HG02642 (cell line): ENCODE measurements around the gene EPC1.

Experiments used
- ATAC-seq: cut with Tn5 transposase; IDR thresholded peaks from one replicate; pipeline ENCODE4 v1.9.1; 2021; ENCODE audit warnings: mild to moderate bottlenecking; ENCODE audit not compliant: unreplicated experiment, poor library complexity

EPC1 gene

DNA sequence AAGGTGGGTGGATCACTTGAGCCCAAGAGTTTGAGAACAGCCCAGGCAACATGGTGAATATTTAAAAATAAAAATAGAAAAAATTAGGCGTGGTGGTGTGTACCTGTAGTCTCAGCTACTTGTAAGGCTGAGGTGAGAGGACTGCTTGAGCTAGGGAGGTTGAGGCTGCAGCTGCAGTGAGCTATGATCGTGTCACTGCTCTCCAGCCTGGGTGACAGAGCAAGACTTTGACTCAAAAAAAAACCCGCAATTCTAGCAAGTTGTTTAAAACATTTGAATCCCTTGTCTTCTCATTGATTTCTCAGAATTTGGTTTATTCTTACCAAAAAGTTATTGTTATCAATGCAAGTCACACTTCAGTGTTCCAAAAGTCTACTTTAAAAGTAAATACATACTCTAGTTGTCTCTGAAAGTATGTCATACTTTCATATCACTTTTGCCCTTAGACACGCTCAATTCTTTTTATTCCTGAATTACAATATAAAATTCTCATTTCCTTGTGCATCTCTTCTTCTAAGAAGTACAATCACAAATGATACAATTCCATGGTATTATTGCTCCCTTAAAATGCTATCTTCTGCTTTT, 6.3 kb downstream of the EPC1 start:
- ATAC-seq, result no peak

DNA sequence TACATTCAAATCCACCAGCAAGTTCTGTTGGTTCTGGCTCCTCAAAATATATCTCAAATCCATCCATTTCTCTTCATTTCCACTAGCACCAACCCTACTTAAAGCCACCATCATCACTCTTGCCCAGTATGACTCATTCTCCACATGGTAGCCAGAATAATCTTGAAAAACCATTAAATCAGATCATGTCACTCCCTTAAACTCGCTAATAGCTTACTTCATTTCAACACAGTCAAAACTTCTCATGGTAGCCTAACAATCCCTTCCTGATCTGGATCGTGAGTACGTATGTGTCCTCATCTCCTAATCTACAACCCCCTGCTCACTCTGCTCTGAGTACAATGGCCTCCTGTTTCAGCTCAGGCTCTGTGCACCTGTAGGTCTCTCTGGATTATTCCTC, 8.7 kb downstream of the EPC1 start:
- no peak for ATAC-seq

DNA sequence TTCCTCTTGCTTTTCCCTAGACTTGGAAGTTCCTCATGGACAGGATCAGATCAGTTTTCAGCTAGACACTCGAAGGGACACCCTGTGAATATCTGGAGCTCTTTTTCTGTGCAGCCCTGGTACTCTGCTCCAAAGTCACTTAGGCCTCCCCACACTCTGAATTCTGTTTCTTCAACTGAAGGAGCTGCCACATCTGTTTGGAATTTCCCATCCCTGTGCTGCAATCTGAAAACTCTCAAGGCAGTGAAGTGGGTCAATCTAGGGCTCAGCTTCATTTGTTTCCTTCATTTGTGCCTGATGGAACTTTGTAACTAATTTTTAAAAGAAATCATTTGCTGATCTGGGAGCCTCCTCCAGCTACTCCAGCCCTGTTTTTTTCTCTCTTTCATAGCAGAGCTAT, 9.6 kb downstream of the EPC1 start:
- ATAC-seq, result no peak

DNA sequence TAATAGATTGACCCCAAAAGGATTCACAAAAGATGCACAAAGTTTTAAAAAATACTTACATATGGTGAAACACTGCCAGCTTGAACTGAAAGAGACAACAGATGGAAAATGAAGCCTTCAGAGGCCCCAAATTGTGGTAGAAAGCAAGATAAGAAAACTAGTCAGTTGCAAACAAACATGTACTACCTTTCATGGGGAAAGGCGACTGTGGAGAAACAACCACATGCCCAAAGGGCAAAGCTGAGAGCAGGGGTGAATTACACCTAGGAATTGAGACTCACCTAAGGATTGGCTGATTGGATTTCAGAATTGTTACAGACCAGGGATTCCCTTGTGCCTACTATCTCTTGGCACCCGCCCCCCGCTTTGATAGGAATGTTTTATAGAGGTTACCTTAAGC, 13.1 kb downstream of the EPC1 start:
- ATAC-seq, result no peak

DNA sequence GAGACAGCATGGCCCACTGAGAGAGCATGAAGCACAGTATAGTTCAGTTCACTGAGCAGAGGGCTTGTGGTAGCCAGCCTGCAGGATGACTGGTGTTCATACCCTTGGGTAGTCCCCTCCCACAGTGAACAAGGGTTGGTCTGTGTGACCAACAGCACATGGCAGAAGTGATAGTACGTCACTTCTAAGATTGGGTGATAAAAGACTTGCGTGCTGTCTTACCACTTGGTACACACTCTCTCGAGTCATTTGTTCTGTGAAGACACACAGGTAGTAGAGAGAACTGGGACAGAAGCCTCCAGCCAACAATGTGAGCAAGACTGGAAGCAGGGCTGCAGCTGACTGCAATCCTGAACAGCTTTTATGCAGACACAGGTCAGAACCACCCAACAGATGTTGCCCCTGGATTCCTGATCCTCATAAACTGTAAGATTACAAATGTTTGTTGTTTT, 14.6 kb downstream of the EPC1 start:
- peak; percentile 98 for ATAC-seq

DNA sequence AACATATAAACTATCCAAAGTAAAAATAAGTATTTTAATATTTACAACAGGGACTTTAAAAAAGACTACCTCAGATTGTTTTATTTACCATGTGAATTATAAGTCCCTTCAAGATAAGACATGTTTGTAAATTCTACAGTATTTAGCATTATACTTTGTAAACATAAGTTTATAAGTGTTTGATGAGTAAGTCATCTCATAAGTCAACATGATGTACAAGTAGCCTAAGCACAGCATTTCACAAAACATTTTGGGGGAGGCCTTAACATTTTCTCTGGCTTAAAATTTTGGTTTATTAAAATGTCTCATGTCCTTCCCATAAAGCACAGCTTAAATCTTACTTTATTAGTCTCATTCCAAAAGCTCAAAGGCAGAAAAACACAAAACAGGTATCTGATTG, 15.4 kb downstream of the EPC1 start:
- no peak for ATAC-seq

DNA sequence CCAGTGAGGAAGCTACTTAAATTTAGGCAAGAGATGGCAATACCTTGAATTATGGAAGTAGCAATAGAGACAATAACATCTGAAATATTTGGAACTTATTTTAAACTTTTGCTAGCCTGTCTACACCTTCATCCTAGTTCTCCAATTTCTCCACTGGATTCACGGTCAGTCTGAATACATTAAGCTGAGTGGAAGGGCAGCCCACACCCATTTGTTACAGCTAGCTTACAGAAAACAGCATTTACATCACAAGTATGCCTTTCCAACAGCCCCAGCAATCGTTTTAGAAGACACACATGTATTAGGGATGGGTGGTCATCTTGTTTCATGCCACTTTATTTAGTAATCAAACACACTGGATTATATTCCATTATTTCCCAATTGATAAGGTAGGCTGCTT, 16.7 kb downstream of the EPC1 start:
- ATAC-seq, result no peak

DNA sequence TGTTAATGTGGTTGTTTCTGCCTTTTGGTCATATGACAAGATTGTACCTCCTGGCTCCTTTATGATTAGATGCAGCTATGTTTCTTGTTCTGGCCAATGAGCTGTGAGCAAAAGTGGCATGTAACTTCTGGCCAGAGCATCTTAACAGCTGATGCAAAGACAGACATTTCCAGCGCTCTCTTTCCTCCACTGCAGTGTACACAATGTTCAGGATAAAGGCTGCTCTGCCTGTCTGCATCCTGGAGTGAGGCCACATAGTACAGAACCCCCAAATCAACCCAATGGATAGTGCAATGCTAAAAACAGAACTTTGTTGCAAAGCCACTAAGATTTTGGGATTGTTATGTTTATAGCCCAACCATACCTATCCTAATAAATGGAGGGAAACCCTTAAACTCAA, 17.9 kb downstream of the EPC1 start:
- ATAC-seq, result no peak

DNA sequence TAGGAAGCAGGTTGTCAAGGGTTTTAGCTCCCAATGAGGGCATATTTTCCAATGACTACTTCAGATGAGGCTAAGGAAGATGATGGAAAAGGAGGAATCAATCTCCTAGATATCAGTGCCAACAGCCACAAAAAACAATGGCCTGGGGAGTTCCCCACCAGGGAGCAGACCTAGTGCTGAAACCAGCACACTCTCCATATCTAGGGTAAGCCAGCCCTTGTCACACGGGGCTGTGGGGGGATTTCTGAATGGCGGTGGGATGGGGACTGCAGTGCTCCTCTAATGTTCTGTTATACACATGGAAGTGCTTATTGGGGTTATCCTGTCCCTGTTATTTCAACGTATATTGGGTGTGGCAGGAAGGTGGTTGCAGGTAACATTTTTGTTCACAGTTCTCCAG, 18.5 kb downstream of the EPC1 start:
- ATAC-seq, result no peak

DNA sequence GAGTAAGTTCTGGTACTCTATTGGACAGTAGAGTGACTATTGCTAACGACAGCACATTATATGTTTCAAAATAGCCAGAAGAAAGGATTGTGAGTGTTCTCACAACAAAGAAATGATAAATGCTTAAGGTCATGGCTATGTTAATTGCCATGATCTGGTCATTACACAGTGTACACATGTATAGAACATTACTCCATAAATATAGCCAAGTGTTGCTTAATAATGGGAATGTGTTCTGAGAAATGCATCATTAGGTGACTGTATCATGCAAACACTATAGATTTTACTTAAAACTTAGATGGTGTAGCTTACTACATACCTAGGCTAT, 19.6 kb downstream of the EPC1 start:
- no peak for ATAC-seq

DNA sequence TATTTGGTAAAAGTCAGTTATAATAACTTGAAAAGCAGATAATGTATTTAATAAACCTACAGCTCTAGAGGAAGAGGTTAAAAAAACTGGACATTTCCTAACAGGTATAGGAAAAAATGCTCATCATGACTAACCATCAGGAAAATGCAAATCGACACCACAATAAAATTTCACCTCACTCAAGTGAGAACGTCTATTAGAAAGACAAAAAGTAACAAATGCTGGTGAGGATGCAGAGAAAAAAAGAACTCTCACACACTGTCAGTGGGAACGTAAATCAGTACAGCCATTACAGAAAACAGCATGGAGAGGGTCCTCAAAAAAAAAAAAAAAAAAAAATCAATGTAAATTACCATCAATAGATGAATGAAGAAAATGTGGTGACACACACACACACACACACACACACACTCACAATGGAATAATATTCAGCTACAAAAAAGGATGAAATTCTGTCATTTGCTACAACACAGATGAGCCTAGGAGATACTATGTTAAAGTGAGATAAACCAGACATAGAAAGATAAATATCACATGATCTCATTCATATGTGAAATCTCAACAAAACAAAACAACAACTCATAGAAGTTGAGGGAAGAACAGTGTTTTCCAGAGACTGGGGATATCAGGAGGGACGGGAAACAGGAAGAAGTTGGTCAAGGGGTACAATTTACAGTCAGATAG, 20.1 kb downstream of the EPC1 start:
- ATAC-seq, result no peak

DNA sequence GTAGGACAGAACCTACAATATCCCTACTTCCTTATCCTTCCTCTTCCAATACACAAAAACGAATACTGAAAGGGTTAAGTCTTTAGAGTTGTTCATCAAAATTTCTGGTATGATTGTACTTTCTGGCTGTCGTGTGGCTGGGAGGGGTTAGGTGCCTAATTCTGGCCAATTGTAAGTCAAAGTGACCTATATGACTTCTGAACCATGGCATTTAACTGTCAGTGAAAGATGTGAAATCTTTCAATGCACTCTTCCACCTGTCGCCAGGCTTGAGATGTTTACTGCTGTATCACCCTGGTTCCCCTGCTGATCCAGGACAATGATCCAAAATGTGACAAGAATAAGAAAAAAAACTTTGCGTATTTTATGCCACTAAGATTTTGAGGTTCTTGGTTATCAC, 20.8 kb downstream of the EPC1 start:
- ATAC-seq, result peak; percentile 58

DNA sequence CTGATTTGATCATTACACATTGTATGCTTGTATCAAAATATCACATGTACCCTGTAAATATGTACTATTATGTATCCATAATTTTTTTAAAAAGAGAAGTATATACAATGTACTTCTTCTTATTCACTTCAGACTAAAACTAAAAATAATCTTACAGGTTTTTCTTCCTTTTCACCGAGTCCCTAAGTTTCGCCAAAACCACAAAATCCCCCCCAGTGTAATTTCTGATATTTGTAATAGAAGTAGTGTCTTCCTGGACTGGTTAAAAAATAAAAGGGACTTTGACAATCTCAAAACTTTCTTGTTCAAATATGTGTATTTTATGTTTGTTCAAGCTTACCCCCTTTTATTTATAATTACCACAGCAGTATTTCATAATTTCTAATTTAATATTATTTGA, 23.9 kb downstream of the EPC1 start:
- no peak for ATAC-seq

DNA sequence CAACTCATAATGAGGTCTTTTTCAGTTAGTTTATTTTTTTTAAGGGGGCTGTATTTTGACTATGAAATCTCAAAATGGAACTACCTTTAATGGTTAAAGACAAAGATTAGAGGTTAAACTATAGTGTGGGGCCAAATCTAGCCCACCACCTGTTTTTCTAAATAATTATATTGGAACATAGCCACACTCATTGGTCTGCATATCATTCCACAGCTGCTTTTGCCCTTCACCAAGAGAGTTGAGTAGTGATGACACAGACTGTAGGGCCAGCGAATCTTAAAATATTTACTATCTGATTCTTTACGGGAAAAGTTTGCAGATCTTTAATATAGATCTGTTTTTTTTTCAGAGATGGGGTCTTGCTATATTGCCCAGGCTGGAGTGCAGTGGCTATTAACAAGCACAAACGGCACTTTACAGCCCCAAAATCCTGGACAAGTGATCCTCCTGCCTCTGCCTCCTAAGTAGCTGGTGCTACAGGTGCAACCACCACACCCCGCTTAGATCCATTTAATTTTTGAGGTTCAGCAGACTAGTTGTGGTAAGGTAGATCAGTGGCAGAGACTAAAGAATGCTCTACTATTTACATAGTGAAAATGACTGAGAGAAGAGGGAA, 25.8 kb downstream of the EPC1 start:
- no peak for ATAC-seq

DNA sequence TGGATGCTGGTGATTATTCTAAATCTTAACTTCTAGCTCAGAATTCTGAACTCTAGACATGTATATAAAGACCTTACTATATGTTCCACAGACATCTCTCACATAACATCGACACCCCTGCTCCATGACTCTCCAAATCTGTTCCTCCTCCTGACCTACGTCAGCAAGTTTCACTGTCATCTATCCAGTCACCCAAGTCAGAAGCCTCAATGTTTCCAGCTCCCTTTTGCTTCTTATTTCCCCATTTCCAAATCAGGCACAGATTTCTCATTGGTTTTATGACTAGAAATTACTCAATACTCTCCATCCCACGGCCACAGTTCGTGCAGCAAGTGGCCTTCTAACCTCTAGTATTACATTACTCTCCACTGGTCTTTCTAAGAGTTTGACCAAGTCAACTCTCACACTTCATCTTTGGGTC, 28.5 kb downstream of the EPC1 start:
- peak; percentile 47 for ATAC-seq

DNA sequence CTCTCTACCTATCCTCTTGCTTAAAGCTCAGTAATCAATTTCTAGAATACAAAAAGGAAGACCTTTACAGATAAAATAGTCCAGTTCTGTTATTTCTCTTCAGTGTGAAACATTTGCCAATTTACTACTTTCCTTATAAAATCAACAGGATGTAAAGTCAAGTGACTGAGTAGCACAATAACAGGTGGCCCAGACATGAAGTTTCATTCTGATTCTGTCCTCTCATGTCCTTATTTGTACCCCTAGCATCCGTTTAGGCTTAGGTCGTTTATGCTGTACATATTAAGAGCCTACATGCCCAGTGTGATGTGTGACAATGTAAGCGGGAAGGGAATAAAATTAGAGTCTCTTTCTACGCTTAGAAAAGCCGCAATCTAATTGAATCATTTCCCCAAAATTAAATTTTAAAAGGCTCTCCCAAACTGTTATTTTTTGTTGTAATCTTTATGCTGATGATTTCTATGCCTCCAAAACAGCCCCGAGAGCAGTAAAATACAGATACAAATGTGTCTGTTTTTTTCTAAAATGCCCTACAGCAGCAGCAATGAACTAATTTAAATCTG, 29.1 kb downstream of the EPC1 start:
- ATAC-seq, result peak; percentile 94

DNA sequence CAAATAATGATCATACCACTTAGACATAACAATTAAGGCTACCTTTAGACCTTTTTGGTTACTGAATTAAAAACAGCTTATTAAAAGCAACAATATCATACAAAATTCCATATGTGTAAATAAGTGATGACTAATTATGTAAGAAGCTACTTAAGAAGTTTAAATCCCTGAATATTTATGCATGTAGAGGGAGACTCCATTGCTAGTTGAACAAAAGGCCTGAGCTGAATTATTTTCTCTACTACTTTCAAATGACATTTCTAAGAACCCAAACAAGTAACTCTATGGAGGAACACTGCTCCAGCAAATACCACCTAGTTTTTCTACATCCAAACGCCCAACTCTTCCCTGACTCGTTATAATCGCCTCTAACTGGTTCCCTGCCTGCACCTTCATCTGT, 31.5 kb downstream of the EPC1 start:
- ATAC-seq, result no peak

DNA sequence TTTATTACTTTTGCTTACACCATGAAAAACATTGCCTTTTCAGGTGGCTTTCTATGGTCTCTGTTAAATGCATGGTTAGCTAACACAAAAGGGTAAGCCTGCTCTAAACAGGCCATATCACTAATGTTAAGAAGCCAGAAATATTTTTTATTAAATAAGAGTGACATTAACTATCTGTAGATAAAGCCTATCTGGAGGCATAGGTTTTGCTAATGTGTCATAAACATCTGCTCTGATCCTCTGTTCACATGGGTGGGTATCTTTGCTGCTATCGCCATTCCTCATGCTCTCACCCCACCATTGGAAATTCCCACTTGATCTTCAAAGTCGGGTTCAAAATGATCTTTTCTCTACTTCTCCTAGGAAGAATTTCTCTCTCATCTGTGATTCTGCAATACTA, 32.4 kb downstream of the EPC1 start:
- no peak for ATAC-seq

DNA sequence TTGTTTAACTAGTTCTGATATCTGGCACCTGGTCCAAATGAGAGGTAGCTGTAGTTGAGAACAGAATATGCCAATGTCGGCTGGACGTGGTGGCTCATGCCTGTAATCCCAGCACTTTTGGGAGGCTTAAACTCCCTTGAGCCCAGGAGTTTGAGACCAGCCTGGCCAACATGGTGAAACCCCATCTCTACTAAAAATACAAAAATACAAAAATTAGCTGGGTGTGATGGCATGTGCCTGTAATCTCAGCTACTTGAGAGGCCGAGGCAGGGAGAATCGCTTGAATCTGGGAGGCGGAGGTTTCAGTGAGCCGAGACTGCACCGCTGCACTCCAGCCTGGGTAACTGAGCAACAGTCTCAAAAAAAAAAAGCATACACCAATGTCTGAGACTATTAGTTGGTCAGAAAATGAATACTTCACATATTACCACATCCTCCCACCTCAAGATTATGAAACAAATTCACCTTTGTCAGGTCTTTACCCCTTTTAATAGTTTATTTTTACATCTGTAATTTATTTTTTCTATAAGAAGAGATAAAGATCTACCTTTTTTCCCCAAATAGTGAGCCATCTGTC, 38.8 kb downstream of the EPC1 start:
- no peak for ATAC-seq

DNA sequence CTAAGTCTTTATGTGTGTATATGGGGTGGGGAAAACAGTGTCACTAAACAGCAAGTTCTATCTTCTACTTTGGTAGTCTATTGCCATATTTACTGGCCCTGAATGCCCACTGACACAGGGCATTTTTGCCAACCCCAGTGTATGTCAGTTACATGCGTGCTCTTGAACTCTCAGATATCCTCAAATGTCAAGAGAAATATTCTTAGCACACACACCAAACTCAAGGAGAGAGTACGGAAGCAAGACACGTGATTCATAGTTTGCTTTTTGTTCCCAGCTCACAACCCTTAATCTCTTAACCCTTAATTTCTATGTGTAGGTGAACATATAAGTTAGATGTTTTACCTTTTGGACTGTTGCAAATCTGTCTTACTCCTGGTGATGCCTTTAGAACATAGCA, 39.3 kb downstream of the EPC1 start:
- no peak for ATAC-seq

DNA sequence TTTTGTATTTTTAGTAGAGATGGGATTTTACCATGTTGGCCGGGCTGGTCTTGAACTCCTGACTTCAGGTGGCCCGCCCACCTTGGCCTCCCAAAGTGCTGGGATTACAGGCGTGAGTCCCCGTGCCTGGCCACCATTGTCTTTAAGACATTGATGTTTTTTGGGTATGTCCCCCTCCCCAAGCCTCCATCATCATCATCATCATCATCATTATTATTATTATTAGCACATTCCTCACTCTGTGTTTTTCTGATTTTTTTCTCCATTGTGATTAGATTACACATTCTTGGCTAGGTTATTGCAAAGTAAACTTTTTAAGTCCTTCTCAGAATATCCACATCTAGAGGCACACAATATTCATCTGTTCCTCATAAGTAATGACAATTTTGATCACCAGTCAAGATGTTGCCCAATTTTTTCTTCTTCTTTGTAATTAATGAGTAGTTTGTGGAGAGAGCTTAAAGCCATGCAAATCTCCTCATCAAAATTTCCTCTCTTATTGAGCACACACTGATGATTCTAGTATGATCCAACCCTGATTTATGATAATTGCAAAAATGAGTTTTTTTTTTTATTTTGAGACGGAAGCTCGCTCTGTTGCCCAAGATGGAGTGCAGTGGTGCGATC, 47.5 kb downstream of the EPC1 start:
- ATAC-seq, result no peak
